HG03460 (cell line): ENCODE results near the gene SRGAP2.
A peak's percentile ranks its signal among the peaks of the same experiment; 100 is the strongest.
"Not testable (repeated sequence)": the region's sequence is repeated elsewhere in the genome, so short reads cannot be mapped to it uniquely, and the experiment has no call there.

ENCODE experiments used
- ATAC-seq: cut with Tn5 transposase; IDR thresholded peaks from one replicate; pipeline ENCODE4 v1.9.1; 2021; ENCODE audit not compliant: unreplicated experiment

Gene SRGAP2

GRCh38 chr1:206203364-206204158, at the start of gene SRGAP2:
Gene SRGAP2 (plus strand): TSS chr1:206203541. CDS start chr1:206205971, 2,430 bp downstream.
- ATAC-seq: peak; percentile 3

- ATAC-seq: not testable (repeated sequence)
Observed at GRCh38 chr1:206167350-206168029, 35.9 kb upstream of the SRGAP2 start.

- not testable (repeated sequence) for ATAC-seq
Observed at GRCh38 chr1:206169794-206170193, 33.5 kb upstream of the SRGAP2 start.

GRCh38 chr1:206173110-206173719, 30.1 kb upstream of the SRGAP2 start:
- not testable (repeated sequence) for ATAC-seq

GRCh38 chr1:206174182-206174868, 29.0 kb upstream of the SRGAP2 start:
- not testable (repeated sequence) for ATAC-seq

GRCh38 chr1:206175459-206176113, 27.8 kb upstream of the SRGAP2 start:
- ATAC-seq: not testable (repeated sequence)

- not testable (repeated sequence) for ATAC-seq
Observed at GRCh38 chr1:206176114-206176502, 27.2 kb upstream of the SRGAP2 start.

GRCh38 chr1:206178061-206178989, 25.0 kb upstream of the SRGAP2 start:
- not testable (repeated sequence) for ATAC-seq

- not testable (repeated sequence) for ATAC-seq
Observed at GRCh38 chr1:206179666-206180065, 23.7 kb upstream of the SRGAP2 start.

GRCh38 chr1:206182368-206183317, 20.7 kb upstream of the SRGAP2 start:
- ATAC-seq: not testable (repeated sequence)

GRCh38 chr1:206183788-206184187, 19.6 kb upstream of the SRGAP2 start:
- not testable (repeated sequence) for ATAC-seq

GRCh38 chr1:206185778-206186177, 17.6 kb upstream of the SRGAP2 start:
- not testable (repeated sequence) for ATAC-seq

- ATAC-seq: not testable (repeated sequence)
Observed at GRCh38 chr1:206186826-206187225, 16.5 kb upstream of the SRGAP2 start.

- not testable (repeated sequence) for ATAC-seq
Observed at GRCh38 chr1:206195182-206195581, 8.2 kb upstream of the SRGAP2 start.

- ATAC-seq: not testable (repeated sequence)
Observed at GRCh38 chr1:206196748-206197424, 6.5 kb upstream of the SRGAP2 start.

- ATAC-seq: peak; percentile 86
Observed at GRCh38 chr1:206202789-206203363, 465 bp upstream of the SRGAP2 start, which contains the start of gene FAM72A. Gene FAM72A (minus strand): TSS chr1:206202839. CDS start chr1:206202025, 814 bp downstream.

- ATAC-seq: not testable (repeated sequence)
Observed at GRCh38 chr1:206204159-206204511, 794 bp downstream of the SRGAP2 start.
